NT2/D1 (cell line): Measurements from ENCODE around the gene IMMP2L.

ENCODE experiments used
- SUZ12 ChIP-seq: IDR thresholded peaks from 2 replicates; pipeline ENCODE4 v1.6.1; 2011; ENCODE audit not compliant: insufficient read length, insufficient read depth; ENCODE audit errors: extremely low read depth
- YY1 ChIP-seq: IDR thresholded peaks from 2 replicates; pipeline ENCODE4 v1.6.1; 2011; ENCODE audit not compliant: insufficient read length, insufficient read depth
- ZNF274 ChIP-seq: IDR thresholded peaks from 2 replicates; pipeline ENCODE4 v1.6.1; 2011; ENCODE audit warnings: mild to moderate bottlenecking, low read depth, low read length

GRCh38 chr7:111103678-111104274 is 458.5 kb downstream of the IMMP2L start:
- TF ChIP-seq ZNF274: no peak
- no peak for TF ChIP-seq YY1
- no peak for TF ChIP-seq SUZ12
